Measurements from ENCODE around the gene FAM227A.
"Not testable (repeated sequence)": the region's sequence is repeated elsewhere in the genome, so short reads cannot be mapped to it uniquely, and the experiment has no call there.

Gene FAM227A

DNA sequence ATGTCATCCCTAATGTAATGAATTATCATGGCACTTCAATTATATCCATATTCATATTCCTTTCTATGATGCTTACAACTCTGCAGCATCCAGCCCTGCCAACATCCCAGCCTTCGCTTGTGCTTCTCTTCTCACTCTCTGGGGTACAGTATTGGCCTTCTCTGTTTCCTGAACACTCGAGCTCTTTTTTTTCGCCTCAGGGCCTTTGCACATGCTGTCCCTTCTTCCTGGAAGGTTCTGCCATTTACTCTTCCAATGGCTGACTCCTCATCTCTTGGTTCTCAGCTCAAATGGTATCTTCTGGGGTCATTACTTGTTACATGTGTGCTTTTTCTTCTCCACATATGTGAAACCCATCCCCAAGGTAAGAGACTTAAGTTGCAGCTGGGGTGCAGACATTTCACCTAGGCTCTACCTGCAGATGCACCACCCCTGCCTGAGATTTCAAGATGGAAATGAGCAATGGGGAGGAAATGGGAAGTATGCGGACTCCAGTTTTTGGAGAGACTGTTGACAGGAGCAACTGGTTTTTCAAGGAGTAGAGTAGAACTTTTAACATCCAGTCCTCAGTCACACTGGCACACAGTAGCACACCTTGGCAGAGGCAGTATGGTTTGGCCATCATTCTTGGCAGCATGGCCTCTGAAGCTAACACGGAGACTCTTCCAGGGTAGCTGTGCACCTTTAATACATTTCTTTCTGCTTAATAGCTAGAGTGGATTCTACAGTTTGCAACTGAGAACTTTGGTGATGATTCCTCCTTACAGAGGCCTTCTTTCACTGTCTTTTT is 43.8 kb downstream of the FAM227A start:
- no peak for ATAC-seq (replicated peaks)
- no peak overlapping the region for H3K27ac Mint-ChIP-seq
- no peaks in the 10 kb centered on the region for H3K4me1 Mint-ChIP-seq
- H3K36me3 Mint-ChIP-seq = peaks cover 0 to 3% of the 10 kb centered on the region in 2 donors
- peaks cover 20 to 21% of the 10 kb centered on the region in 2 donors for H3K27me3 Mint-ChIP-seq
- no peak overlapping the region for H3K4me3 Mint-ChIP-seq
- peaks cover 0 to 2% of the 10 kb centered on the region in 2 donors for H3K9me3 Mint-ChIP-seq
- DNase-seq = no peak

DNA sequence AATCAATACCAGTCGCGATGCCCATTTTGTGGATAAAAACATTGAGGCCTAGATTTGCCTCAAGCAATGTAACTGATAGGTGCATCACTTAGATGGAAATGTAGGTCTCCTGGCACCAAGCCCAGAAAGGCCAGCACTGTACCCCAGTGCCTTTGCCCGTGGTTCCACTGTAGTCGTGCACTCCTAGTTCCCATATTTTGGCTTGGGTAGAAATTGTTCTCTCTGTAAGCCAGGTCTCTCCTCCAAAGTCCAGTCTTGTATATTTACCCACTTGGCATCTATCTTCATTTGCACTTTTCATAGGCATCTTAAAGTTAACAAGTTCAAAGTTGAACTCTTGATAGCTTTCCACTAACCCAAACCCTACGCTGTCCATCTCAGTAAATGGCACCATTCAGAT is 44.6 kb downstream of the FAM227A start:
- DNase-seq (no peak), ATAC-seq (replicated peaks) (no peak)
- peaks cover 15 to 17% of the 10 kb centered on the region in 2 donors for H3K27me3 Mint-ChIP-seq
- no peak overlapping the region for H3K27ac Mint-ChIP-seq
- H3K36me3 Mint-ChIP-seq = peaks cover 0 to under 1% of the 10 kb centered on the region in 2 donors
- H3K4me3 Mint-ChIP-seq = no peak overlapping the region
- H3K4me1 Mint-ChIP-seq = no peaks in the 10 kb centered on the region
- peaks cover 0 to 2% of the 10 kb centered on the region in 2 donors for H3K9me3 Mint-ChIP-seq

DNA sequence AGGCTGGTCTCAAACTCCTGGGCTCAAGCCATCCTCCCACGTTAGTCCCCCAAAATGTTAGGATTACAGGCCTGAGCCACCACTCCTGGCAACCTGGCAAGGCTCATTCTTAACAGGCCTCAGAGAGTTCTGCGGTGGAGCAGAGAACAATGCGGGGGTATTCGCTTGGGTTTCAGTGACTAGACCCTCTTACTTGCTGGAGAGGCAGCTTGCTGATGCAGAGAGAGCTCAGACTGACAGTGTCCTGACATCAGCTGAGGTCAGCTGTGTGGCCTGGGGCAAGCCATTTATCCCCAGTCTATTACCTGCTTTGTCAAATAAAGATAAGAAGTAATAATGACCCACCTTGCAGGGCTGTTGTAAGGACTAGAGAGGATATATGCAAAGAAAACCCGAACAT is 46.0 kb downstream of the FAM227A start:
- Mint-ChIP-seq H3K4me3 (no peak overlapping the region), H3K4me1 (no peaks in the 10 kb centered on the region), H3K9me3 (peaks cover 0 to 2% of the 10 kb centered on the region in 2 donors), H3K27me3 (peaks cover 7 to 8% of the 10 kb centered on the region in 2 donors), H3K36me3 (no peaks in the 10 kb centered on the region), H3K27ac (no peak overlapping the region)
- ATAC-seq (replicated peaks) (no peak), DNase-seq (no peak)

DNA sequence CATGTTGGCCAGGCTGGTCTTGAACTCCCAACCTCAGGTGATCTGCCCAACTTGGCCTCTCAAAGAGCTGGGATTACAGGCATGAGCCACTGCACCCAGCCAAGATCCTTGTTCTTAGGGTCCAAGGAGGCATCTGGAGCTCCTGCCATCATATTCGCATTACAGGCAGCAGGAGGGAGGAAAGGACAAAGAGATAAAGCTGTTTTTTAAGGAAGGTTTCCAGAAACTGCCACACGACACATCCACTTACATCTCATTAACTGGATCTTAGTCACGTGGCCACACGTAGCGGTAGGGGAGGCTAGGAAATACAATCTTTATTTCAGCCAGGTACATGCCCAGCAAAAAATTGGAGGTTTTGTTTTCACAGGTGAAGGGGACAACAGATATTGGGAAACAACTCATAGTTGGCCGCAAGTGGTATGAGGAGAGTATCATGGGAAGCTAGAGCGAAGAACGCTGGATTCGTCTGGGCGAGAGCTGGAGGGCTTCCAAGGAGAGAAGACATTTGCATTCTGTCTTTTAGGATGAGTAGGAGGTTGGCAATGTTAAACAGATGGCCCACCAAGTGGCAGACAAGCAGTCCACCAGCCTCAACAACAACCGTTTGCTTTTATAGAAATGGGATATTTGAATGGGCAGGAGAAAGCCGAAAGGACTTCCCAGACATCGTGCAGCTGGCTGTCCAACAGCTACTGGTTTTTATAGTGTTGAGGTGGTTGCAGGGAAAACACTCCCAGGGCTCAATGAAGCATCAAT is 47.0 kb downstream of the FAM227A start:
- Mint-ChIP-seq H3K4me3 (no peak overlapping the region), H3K27ac (no peak overlapping the region), H3K9me3 (peaks cover 0 to 2% of the 10 kb centered on the region in 2 donors), H3K4me1 (no peaks in the 10 kb centered on the region), H3K36me3 (no peaks in the 10 kb centered on the region), H3K27me3 (peaks cover 4 to 6% of the 10 kb centered on the region in 2 donors)
- ATAC-seq (replicated peaks) (no peak), DNase-seq (no peak)

- DNase-seq (no peak), ATAC-seq (replicated peaks) (no peak)
- Mint-ChIP-seq H3K36me3 (no peaks in the 10 kb centered on the region), H3K27ac (no peak overlapping the region), H3K4me3 (no peak overlapping the region), H3K27me3 (peaks cover 6 to 8% of the 10 kb centered on the region in 2 donors), H3K4me1 (no peaks in the 10 kb centered on the region), H3K9me3 (peaks cover 0 to 2% of the 10 kb centered on the region in 2 donors)
These were observed 48.5 kb downstream of the FAM227A start for GRCh38 chr22:38607680-38608079.

GRCh38 chr22:38602166-38602565 is 54.0 kb downstream of the FAM227A start:
- peaks cover 0 to 13% of the 10 kb centered on the region in 2 donors for H3K27me3 Mint-ChIP-seq
- ATAC-seq (replicated peaks) (no peak), DNase-seq (no peak)
- no peaks in the 10 kb centered on the region for H3K36me3 Mint-ChIP-seq
- no peaks in the 10 kb centered on the region for H3K4me1 Mint-ChIP-seq
- H3K9me3 Mint-ChIP-seq = no peaks in the 10 kb centered on the region
- H3K4me3 Mint-ChIP-seq = no peak overlapping the region
- no peak overlapping the region for H3K27ac Mint-ChIP-seq

DNA sequence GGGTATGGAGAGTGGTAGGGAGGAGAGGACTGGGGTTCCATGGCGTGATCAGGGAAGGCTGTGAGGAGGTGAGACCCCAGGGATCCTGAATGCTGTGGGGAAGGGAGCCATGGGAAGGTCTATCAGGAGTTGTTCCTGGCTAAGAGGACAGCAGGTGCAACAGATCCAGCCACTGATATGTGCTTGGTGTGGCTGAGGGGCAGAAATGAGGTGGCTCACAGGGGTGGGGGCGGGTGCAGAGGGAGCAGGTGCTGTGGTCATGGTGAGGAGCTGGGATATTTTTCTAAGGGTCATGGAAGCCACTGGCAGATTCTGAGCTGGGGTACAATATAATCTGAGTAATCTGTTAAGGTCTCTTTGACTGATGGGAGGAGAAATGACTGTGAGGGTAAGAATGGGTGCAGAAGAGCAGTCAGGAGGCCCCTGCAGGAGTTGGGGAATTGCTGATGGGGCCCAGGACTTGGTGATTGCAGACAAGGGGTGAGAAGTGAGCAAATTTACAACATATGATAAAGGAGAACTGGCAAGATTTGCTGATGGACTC is 54.9 kb downstream of the FAM227A start:
- DNase-seq = no peak
- ATAC-seq (replicated peaks) = no peak
- no peak overlapping the region for H3K27ac Mint-ChIP-seq
- H3K36me3 Mint-ChIP-seq = no peaks in the 10 kb centered on the region
- no peaks in the 10 kb centered on the region for H3K4me1 Mint-ChIP-seq
- no peaks in the 10 kb centered on the region for H3K9me3 Mint-ChIP-seq
- no peak overlapping the region for H3K4me3 Mint-ChIP-seq
- H3K27me3 Mint-ChIP-seq = peaks cover 0 to 13% of the 10 kb centered on the region in 2 donors

DNA sequence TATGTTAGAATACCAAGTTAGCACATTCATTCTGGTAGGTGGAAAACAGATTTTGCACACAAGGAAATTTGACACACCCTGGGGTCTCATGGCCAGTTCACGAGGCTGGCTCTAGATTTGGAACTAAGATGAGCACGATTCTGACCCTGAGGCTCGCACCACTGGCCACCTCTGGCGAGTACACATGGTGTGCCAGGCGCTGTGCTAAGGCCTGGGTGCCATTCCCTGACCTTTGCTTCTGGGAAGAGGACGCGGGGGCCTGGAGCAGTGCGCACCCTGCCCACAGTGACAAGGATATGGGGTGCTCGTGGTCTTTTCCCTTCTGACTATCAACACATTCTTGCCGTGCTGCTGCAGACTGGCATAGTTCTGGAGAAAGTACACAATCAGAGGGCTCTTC is 56.7 kb downstream of the FAM227A start:
- DNase-seq = no peak
- Mint-ChIP-seq H3K9me3 (no peaks in the 10 kb centered on the region), H3K4me1 (no peaks in the 10 kb centered on the region), H3K36me3 (no peaks in the 10 kb centered on the region), H3K4me3 (no peak overlapping the region), H3K27ac (no peak overlapping the region), H3K27me3 (peaks cover 0 to 13% of the 10 kb centered on the region in 2 donors)
- no peak for ATAC-seq (replicated peaks)

GRCh38 chr22:38582923-38583322 is 73.3 kb downstream of the FAM227A start:
- not testable (repeated sequence) for H3K4me3 Mint-ChIP-seq, H3K4me1 Mint-ChIP-seq, H3K9me3 Mint-ChIP-seq

GRCh38 chr22:38578505-38578904 is 77.7 kb downstream of the FAM227A start:
- no peak overlapping the region for H3K4me3 Mint-ChIP-seq
- ATAC-seq (replicated peaks) (no peak), DNase-seq (no peak)
- H3K27ac Mint-ChIP-seq = no peak overlapping the region
- H3K36me3 Mint-ChIP-seq = no peaks in the 10 kb centered on the region
- H3K27me3 Mint-ChIP-seq = peaks cover 0 to 9% of the 10 kb centered on the region in 2 donors
- no peaks in the 10 kb centered on the region for H3K9me3 Mint-ChIP-seq
- no peaks in the 10 kb centered on the region for H3K4me1 Mint-ChIP-seq

More at GRCh38 chr22:38582923-38583322, 73.3 kb downstream of the FAM227A start:
- not testable (repeated sequence) for H3K36me3 Mint-ChIP-seq; DNase-seq; H3K27me3 Mint-ChIP-seq; ATAC-seq (replicated peaks); H3K27ac Mint-ChIP-seq

GRCh38 chr22:38572065-38572464 is 84.1 kb downstream of the FAM227A start:
- no peaks in the 10 kb centered on the region for H3K27me3 Mint-ChIP-seq
- H3K9me3 Mint-ChIP-seq = no peaks in the 10 kb centered on the region
- H3K27ac Mint-ChIP-seq = no peak overlapping the region
- no peaks in the 10 kb centered on the region for H3K36me3 Mint-ChIP-seq
- peaks cover 10 to 22% of the 10 kb centered on the region in 2 donors for H3K4me1 Mint-ChIP-seq
- no peak overlapping the region for H3K4me3 Mint-ChIP-seq
- DNase-seq (no peak), ATAC-seq (replicated peaks) (no peak)

GRCh38 chr22:38570779-38571364 is 85.3 kb downstream of the FAM227A start:
- DNase-seq (peak; percentile 31), ATAC-seq (replicated peaks) (peak in 1 of 2 donors; percentile 44)
- Mint-ChIP-seq H3K27ac (peak overlapping the region; percentile 91), H3K9me3 (no peaks in the 10 kb centered on the region), H3K27me3 (no peaks in the 10 kb centered on the region), H3K36me3 (no peaks in the 10 kb centered on the region), H3K4me1 (peaks cover 10 to 22% of the 10 kb centered on the region in 2 donors), H3K4me3 (peak overlapping the region; percentile 89 to 96)

- DNase-seq (peak; percentile 79), ATAC-seq (replicated peaks) (peak; percentile 89 to 91)
- Mint-ChIP-seq H3K27ac (peak within 1 kb of the TSS; percentile 96), H3K4me1 (peaks cover 10 to 22% of the 10 kb centered on the region in 2 donors), H3K27me3 (no peaks in the 10 kb centered on the region), H3K4me3 (peak within 1 kb of the TSS; percentile 89 to 96), H3K9me3 (no peaks in the 10 kb centered on the region), H3K36me3 (no peaks in the 10 kb centered on the region)
These were observed 86.0 kb downstream of the FAM227A start, which contains the start of gene DMC1 for GRCh38 chr22:38569972-38570778. TSS of gene DMC1 (minus strand) at chr22:38570183. CDS start at chr22:38568256, 1,927 bp downstream.
